ENCODE results near the gene C2CD2L. TPM values are rescaled to one million over a fixed set of nuclear protein-coding genes. Genes with fewer than 3 reads are reported as not detected.

The C2CD2L gene
- polyA plus RNA-seq, 2 of the 4 experiments (the other 2 are of a cell fraction), result 2.4 to 4.8 TPM

DNA sequence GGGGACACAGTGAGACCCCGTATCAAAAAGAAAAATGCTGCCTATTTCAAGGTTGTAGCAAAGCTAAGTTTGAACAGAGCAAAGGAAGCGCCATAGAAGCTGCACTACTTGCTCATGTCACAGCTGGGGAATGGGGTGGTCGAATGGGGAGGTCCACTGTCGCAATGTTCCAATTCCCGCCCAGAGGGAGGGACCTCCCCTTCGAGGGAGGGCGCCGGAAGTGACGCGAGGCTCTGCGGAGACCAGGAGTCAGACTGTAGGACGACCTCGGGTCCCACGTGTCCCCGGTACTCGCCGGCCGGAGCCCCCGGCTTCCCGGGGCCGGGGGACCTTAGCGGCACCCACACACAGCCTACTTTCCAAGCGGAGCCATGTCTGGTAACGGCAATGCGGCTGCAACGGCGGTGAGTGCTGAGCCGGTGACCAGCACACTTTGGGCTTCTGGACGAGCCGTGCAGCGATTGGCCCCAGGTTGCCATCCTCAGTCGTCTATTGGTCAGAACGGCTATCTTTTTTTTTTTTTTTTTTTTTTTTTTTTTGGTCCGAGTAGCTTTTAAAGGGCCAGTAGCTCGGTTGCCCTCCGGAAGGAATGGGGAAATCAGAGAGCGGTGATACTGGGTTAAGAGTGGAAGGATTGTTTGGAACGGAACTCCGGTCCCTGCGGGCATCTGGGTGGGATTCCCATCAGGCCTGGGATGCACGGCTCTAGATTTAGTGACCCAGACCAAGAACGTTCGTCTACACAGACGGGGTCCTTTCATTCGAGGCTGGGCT, 22.3 kb upstream of the C2CD2L start, which contains the start of gene HMBS (continued):
- no peak for TF ChIP-seq HOXB5 (CRISPR knock-in tag; IDR thresholded peaks at IDR 0.05)
- no peak for TF ChIP-seq JUNB (IDR thresholded peaks at IDR 0.05)
- 0 out of 2 replicates have a peak, but pooled peaks have one; percentile 39 for TF ChIP-seq MYC (IDR thresholded peaks at IDR 0.05; ENCODE audit: borderline replicate concordance, low read length)
- TF ChIP-seq, protein P1, sequence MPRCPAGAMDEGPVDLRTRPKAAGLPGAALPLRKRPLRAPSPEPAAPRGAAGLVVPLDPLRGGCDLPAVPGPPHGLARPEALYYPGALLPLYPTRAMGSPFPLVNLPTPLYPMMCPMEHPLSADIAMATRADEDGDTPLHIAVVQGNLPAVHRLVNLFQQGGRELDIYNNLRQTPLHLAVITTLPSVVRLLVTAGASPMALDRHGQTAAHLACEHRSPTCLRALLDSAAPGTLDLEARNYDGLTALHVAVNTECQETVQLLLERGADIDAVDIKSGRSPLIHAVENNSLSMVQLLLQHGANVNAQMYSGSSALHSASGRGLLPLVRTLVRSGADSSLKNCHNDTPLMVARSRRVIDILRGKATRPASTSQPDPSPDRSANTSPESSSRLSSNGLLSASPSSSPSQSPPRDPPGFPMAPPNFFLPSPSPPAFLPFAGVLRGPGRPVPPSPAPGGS (IDR thresholded peaks at IDR 0.05), result peak; percentile 66; the same call in 1 of the 3 replicates
- no peak for TF ChIP-seq GATA3 (IDR thresholded peaks at IDR 0.05; ENCODE audit: borderline replicate concordance)
- TF ChIP-seq NR3C1 (IDR thresholded peaks at IDR 0.05), result no peak
- TF ChIP-seq TFCP2L1 (CRISPR knock-in tag; IDR thresholded peaks at IDR 0.05), result no peak
- TF ChIP-seq NPAS2 (CRISPR knock-in tag; IDR thresholded peaks at IDR 0.05; ENCODE audit: borderline replicate concordance), result no peak
- TF ChIP-seq PHF8 (IDR thresholded peaks at IDR 0.05; ENCODE audit: borderline replicate concordance, low read depth), result peak; percentile 76; the same call in 1 of the 2 replicates
- TF ChIP-seq EHF (CRISPR knock-in tag; IDR thresholded peaks at IDR 0.05), result no peak
- TF ChIP-seq HEYL (CRISPR knock-in tag; IDR thresholded peaks at IDR 0.05), result no peak
- TF ChIP-seq, protein P2, sequence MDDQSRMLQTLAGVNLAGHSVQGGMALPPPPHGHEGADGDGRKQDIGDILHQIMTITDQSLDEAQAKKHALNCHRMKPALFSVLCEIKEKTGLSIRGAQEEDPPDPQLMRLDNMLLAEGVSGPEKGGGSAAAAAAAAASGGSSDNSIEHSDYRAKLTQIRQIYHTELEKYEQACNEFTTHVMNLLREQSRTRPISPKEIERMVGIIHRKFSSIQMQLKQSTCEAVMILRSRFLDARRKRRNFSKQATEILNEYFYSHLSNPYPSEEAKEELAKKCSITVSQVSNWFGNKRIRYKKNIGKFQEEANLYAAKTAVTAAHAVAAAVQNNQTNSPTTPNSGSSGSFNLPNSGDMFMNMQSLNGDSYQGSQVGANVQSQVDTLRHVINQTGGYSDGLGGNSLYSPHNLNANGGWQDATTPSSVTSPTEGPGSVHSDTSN (IDR thresholded peaks at IDR 0.05), result no peak
- no peak for TF ChIP-seq CBX2 (IDR thresholded peaks at IDR 0.05; ENCODE audit: borderline replicate concordance, low read depth)
- peak; percentile 46 to 87; a peak in 4 of 5 replicates for TF ChIP-seq JUN (IDR thresholded peaks at IDR 0.05)
- TF ChIP-seq, protein P3, sequence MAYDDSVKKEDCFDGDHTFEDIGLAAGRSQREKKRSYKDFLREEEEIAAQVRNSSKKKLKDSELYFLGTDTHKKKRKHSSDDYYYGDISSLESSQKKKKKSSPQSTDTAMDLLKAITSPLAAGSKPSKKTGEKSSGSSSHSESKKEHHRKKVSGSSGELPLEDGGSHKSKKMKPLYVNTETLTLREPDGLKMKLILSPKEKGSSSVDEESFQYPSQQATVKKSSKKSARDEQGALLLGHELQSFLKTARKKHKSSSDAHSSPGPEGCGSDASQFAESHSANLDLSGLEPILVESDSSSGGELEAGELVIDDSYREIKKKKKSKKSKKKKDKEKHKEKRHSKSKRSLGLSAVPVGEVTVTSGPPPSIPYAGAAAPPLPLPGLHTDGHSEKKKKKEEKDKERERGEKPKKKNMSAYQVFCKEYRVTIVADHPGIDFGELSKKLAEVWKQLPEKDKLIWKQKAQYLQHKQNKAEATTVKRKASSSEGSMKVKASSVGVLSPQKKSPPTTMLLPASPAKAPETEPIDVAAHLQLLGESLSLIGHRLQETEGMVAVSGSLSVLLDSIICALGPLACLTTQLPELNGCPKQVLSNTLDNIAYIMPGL (CRISPR knock-in tag; IDR thresholded peaks at IDR 0.05; ENCODE audit: borderline replicate concordance), result no peak
- TF ChIP-seq, protein P4, sequence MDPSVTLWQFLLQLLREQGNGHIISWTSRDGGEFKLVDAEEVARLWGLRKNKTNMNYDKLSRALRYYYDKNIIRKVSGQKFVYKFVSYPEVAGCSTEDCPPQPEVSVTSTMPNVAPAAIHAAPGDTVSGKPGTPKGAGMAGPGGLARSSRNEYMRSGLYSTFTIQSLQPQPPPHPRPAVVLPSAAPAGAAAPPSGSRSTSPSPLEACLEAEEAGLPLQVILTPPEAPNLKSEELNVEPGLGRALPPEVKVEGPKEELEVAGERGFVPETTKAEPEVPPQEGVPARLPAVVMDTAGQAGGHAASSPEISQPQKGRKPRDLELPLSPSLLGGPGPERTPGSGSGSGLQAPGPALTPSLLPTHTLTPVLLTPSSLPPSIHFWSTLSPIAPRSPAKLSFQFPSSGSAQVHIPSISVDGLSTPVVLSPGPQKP (IDR thresholded peaks at IDR 0.05; ENCODE audit: low read depth, low read length), result no peak
- no peak for TF ChIP-seq HOXB13 (CRISPR knock-in tag; IDR thresholded peaks at IDR 0.05; ENCODE audit: low read depth)
- TF ChIP-seq, protein P5, sequence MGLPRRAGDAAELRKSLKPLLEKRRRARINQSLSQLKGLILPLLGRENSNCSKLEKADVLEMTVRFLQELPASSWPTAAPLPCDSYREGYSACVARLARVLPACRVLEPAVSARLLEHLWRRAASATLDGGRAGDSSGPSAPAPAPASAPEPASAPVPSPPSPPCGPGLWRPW (IDR thresholded peaks at IDR 0.05), result no peak
- TF ChIP-seq ZFP36 (IDR thresholded peaks at IDR 0.05; ENCODE audit: borderline replicate concordance, partially characterized antibody), result no peak
- TF ChIP-seq HOXA7 (CRISPR knock-in tag; IDR thresholded peaks at IDR 0.05), result no peak
- no peak for TF ChIP-seq NFE2L2 (conservative IDR thresholded peaks at IDR 0.05; ENCODE audit: low read length)
- TF ChIP-seq HDAC2 (IDR thresholded peaks at IDR 0.05), result no peak

DNA sequence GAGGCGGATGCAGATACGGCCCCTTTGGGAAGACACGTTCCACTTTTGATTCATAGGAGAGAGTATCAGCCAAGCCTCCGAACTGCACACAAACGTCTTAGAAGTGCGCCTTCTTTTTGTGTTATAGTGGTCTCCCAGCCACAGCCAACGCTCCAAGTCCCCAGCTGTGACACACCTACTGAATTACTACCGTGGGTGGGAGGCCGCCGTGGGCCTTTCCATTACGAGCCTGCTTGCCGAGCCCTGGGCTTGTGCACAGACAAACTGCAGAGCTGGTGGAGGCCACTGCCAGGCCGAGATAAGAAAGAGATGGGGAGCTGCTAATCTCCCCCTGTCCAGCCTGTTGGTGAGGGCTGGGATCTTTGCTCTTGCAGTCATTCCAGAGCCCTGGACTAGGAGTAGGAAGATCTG, 21.7 kb upstream of the C2CD2L start:
- no peaks in the 10 kb centered on the region for H3K9me3 ChIP-seq
- FAIRE-seq (no peak), DNase-seq (ENCODE audit: low read depth in 1 of 2, low spot score in 1 of 2) (no peak), ATAC-seq (peak in 1 of 2 experiments; percentile 42; a peak in 3 of 6 replicates)
- 0% methylated on average over 12 of the region's 13 CpGs for WGBS (ENCODE audit: missing lambda C conversion rate)
- H3K4me2 ChIP-seq, result peak overlapping the region; percentile 99
- H3K4me3 ChIP-seq, result peak overlapping the region; percentile 81
- H3K4me1 ChIP-seq, result peaks cover 22% of the 10 kb centered on the region
- CTCF ChIA-PET, result interaction anchor here (1.1 to 3.5 kb wide), 3 partner anchors 9 to 253 kb away, joined by 5 to 21 read pairs (median 5); a partner anchor contains a TSS
- peak overlapping the region; percentile 88 to 96 for H3K27ac ChIP-seq
- POLR2A ChIA-PET, result interaction anchor here (0.5 to 2.7 kb wide), 25 partner anchors 9 to 1712 kb away, joined by 3 to 33 read pairs (median 4); partner anchors contain the start of genes C2CD2L, DPAGT1 and VPS11
- no peak for TF ChIP-seq EHF (CRISPR knock-in tag; IDR thresholded peaks at IDR 0.05)
- TF ChIP-seq JUNB (IDR thresholded peaks at IDR 0.05), result no peak
- TF ChIP-seq, protein P6, sequence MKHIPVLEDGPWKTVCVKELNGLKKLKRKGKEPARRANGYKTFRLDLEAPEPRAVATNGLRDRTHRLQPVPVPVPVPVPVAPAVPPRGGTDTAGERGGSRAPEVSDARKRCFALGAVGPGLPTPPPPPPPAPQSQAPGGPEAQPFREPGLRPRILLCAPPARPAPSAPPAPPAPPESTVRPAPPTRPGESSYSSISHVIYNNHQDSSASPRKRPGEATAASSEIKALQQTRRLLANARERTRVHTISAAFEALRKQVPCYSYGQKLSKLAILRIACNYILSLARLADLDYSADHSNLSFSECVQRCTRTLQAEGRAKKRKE (CRISPR knock-in tag; IDR thresholded peaks at IDR 0.05; ENCODE audit: low read depth), result no peak
- TF ChIP-seq ZSCAN20 (CRISPR knock-in tag; IDR thresholded peaks at IDR 0.05), result no peak
- TF ChIP-seq RCOR1 (IDR thresholded peaks at IDR 0.05; ENCODE audit: low read depth, low read length), result no peak
- TF ChIP-seq, protein P7, sequence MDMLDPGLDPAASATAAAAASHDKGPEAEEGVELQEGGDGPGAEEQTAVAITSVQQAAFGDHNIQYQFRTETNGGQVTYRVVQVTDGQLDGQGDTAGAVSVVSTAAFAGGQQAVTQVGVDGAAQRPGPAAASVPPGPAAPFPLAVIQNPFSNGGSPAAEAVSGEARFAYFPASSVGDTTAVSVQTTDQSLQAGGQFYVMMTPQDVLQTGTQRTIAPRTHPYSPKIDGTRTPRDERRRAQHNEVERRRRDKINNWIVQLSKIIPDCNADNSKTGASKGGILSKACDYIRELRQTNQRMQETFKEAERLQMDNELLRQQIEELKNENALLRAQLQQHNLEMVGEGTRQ (IDR thresholded peaks at IDR 0.05), result no peak

All from A549 (cell line).